GM19397 (cell line): ENCODE measurements around the gene C1orf21.
"Not testable (repeated sequence)": the region's sequence is repeated elsewhere in the genome, so short reads cannot be mapped to it uniquely, and the experiment has no call there.

Experiments used
- ATAC-seq: cut with Tn5 transposase; IDR thresholded peaks from one replicate; pipeline ENCODE4 v1.9.1; 2021; ENCODE audit warnings: mild to moderate bottlenecking, moderate library complexity; ENCODE audit not compliant: unreplicated experiment

Gene C1orf21

DNA sequence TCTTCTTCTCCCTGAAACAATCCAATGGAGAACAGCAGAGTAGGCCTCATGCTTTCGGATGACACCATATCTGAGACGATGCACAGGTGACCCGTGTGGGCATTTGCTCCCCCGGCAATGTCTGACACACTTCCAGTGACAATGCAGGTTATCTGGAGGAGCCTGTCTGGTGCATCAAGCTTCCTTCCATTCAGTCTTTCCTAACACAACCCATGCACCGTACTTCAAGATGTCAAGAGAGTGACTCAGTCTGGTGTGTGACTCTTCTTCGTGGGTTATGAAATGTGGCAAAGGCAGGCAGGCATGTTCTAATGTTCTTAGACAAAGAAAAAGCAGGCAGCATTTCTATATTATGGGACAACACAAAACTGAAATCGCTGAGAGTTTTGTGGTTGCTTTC lies 208.8 kb downstream of the C1orf21 start:
- ATAC-seq, result no peak

DNA sequence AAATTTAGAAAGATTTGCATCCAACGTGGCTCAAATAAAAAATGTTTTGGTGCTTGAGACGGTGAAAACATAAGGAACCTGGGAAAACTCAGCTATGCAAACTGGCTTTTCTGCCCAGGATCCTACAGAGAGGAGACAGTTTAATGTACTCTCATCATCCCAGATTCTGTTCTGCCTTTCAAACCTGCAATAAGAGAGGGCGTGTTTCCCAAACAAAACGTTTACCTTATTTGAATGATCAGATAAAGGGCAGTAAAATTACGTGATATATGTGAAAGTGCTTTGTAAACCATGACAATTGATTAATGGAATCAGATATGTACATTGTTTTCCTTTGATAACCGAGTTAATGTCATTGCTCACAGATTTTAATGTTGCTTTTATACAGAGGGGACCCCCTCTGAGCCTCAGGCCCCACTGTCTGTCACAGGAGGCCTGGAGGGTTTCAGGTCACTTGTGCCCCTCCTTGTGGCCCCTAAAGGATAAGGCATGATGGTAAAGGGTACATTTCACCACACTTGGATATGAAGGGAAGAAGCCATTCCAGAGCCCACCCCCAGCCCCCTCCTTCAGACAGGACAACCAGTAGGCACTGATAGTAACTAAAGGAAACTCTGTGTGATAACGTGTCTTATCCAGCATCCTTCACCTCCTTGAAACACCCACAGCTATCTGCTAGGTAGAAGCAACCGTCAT lies 210.3 kb downstream of the C1orf21 start:
- ATAC-seq, result no peak

DNA sequence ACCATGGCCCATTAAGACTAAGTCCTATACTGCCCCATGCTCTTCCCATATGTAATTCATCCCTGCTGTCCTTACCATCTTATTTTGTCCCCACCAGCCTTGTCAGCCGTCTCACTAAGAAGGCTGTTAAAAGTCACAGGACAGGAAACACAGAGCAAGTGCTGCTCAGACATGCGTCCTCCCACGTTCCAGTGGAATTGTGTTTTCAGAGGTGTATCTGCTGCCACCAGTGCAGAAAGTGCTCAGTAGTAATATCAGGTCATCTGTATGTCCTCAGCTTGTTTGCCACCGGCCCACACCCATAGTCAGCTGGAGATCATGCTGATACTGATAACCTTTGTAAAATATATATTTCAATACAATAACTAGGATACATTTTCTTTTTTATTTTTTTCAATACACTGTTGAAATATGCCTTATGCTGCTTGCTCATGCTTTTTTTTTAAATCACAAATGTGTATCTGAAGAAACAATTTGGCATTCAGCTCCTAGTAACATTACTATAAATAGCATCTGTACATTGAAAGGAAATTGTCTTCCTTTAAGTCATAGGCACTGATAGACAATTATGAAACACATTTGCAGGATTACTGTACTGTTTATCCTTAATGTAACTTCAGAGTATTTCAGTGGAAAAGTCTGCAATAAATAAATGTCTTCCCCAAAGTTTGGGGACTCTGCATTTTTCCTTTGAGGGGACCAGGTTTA lies 211.0 kb downstream of the C1orf21 start:
- ATAC-seq, result no peak

- ATAC-seq, result no peak
Observed at GRCh38 chr1:184598403-184599193, 211.8 kb downstream of the C1orf21 start.

DNA sequence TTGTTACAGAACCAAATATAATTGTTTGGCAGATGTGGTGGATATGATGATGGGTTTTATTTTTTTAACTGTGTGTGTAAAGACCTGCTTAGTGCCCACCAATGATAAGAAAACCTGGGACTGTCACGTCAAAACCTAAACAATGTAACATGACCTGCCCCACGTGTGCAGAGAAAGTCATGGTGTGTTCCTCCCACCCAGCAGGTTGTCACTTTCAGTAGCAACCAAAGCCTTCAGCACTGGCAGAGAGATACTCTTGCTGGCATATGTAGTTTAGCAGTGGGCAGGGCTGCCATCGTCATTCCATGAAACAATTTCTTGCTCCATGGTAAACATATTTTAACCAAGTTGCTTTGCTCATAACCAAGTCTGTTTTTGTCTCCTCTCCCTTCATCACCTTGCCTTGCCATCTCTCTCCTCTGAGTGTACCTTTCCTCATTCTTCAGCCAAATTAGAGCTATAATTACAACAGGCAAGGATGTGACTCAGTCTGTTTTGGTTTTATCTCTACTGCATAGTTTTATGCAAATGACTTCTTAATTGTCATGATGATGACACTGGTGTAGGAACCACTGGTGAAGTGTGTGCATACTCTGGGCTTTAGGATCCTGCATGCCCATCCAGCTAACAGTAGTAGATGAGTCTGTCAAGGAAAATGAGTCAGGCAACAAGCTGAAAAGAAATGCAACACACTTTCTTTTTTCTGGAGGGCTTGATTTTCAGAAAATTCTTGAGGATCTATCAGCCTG lies 217.5 kb downstream of the C1orf21 start:
- ATAC-seq, result no peak

DNA sequence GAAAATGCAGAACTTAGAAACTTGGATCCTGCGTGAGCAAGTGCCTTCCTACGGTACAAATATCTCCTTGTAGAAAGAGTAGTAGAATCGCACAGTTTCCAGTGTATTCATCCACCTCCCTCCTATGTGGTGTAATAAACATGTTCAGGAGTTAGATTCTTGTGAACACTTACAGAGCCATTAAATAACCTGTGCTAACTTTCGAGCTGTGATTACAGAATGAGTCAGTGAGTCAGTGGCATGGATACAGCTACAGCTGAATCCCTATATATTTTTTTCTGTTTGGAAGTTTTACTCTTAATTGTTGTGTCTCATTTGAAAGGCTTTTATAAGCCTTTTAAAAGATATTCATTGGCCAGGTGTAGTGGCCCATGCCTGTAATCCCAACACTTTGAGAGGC lies 219.1 kb downstream of the C1orf21 start:
- no peak for ATAC-seq

GRCh38 chr1:184606786-184607185 lies 220.0 kb downstream of the C1orf21 start:
- no peak for ATAC-seq

- no peak for ATAC-seq
Observed at GRCh38 chr1:184608581-184608980, 221.8 kb downstream of the C1orf21 start.

GRCh38 chr1:184608990-184609389 lies 222.2 kb downstream of the C1orf21 start:
- no peak for ATAC-seq

DNA sequence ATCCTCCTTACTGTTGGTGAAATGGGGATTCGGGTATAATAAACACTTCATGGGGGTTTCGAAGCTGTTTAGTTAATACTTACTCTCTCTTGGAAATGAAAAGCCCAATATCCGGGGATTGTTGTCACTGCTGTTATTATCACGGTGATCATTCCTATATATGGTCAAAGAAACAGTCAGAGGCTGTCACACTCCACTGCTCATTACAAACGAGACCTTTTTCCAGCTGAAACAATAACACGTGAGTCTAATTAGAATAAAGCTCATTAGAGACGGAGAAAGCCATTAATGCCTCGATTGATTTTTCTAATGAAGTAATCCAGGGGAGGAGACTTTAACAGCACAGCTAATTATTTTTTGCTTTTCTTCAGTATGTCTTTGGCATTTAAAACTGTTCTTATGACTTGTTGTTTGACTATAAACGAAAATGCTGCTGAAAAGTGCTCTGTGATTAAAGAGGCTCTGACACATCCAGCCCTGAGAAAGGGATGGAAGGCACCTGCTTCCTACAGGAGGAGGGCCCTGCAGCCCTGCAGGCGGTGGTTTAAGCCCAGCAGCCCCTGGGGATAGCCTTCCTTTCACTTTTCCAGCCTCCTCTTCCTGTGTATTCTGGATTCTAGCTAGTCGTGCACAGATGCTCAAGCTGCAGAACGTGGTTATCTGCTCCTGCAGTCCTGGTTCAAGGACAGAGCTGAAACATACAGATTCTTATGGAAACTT lies 224.2 kb downstream of the C1orf21 start:
- ATAC-seq, result no peak

- not testable (repeated sequence) for ATAC-seq
Observed at GRCh38 chr1:184612229-184612628, 225.4 kb downstream of the C1orf21 start.

GRCh38 chr1:184614667-184615066 lies 227.8 kb downstream of the C1orf21 start:
- no peak for ATAC-seq

DNA sequence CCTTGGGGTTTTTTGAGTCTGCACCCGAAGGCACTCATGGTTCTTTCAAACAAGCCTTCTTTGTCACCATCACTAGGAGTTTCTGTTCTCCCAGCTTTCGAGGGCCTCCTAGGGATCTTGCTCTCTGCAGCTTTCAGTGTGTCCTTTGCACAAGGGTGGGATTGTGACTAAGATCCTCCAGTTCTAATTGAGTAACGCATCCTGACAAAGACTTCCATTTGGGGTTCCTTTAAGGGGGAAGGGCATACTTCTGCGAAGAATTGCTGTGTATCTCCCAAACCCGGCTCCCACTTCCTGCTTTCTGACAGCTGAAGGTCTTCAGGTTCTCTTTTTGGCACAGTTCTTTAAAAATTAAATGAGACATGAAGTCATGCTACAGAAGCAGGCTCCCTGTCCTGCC lies 228.5 kb downstream of the C1orf21 start:
- ATAC-seq, result no peak

- no peak for ATAC-seq
Observed at GRCh38 chr1:184616504-184616903, 229.7 kb downstream of the C1orf21 start.

DNA sequence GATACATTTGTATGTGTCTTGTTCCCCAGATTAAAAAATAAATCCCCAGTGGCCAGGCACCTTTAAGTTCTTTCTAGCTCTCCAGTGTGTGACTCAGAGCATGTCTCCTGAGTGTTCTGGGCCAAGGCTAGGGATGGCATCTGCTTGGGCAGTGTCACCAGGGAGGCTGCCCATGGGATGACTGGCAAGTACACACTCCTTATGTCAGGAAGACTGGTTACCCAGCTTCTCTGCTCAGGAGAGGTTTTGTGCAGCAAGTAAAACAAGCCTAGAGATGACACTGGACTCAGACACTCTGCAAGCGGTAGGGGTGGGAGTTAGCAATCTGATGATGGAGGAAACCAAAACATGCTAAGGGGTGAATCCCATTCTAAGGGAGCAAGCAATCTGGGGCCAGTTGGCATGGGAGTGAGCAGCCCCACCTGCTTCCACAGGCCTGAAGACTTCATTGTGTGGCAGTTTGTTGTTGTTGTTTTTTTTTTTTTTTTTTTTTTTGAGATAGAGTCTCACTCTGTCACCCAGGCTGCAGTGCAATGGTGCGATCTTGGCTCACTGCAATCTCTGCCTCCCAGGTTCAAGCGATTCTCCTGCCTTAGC lies 230.7 kb downstream of the C1orf21 start:
- no peak for ATAC-seq

DNA sequence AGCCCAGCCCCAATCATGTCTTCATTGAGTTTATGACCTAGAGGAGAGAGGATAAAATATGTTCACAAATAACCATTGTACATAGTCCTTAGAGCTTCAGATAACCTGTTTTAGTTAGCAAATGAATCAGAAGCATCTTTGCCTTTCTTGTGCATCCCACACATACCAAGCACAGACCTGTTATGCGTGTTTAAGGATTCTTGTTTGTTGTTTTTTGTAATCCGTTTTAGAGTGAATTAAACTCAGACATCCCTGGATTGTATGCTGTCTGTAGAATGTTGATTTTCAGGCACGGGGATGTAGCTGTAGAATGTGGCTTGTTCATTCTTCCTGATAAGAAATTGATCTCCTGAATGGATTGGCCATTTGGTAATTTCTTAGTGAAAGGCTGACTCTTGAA lies 232.0 kb downstream of the C1orf21 start:
- no peak for ATAC-seq

- ATAC-seq, result no peak
Observed at GRCh38 chr1:184620469-184620868, 233.6 kb downstream of the C1orf21 start.

DNA sequence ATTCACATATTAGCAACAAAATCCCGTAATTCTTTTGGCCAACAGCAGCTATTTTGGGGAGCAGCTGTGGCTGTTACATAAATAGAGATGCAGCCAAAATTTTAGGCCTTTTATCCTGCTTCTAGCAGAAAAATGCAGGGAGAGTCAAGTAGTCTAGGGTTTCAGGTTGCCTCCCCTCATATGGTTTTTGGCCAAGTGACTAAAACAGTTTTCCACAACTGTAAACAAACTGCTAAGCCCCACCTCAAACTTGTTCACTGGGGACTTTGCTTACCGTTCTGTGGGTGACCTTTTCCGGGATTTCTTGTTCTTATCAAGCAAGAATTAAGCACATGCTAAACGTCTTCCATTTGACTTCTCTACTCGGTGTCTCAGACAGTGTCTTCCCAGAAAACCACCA lies 234.4 kb downstream of the C1orf21 start:
- ATAC-seq, result no peak

DNA sequence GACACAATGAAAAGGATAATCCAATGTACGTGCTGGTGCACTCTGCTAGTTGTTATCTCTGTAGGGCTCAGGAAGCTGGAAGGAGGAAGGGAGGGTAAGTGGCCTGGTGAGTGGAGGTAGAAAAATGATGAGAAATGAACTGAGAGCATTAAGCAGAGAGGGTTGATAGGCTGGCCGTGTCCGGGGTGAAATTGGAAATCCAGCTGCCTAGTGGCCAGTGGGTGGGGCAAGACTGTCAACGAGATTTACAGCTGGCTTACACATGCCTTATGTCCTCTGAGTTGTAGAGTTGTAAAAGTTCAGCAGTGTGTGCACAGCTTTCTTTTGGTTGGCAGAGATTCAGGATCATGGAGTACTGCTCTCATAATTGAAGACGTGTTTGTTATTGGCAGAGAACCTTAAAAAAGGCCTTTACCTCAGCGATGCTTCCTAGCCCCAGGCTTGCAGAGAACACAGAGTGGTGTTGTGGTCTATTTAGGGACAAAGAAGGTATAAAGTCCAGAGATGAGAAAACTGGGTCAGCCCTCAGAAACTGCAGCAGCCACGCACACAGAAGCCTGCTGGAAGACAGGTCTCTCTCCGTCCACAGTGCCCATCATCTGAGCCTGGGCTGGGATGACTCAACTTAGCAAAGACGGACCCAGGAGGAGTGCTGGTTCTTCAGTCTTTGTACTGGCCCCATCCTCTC lies 235.5 kb downstream of the C1orf21 start:
- ATAC-seq, result no peak

DNA sequence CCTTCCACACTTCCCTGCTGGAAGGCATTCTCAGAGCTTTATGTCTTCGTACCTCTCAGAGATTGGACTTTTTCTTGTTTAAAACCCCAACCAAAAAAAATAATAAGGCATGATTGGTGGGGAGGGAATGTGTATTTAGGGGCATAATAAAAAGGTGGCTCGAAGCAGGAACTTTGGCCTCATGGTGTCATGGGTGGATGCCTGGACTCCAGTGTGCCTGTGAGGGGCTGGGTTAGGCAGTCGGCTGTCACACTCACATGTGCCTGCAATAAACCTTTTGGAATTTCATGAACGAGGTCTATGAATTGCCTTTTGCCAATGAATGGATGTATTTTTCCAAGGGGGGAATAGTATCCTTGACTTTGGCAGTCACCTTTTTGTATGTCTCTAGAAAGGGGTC lies 236.6 kb downstream of the C1orf21 start:
- no peak for ATAC-seq
